NCI-H748 (cell line): ENCODE data around the gene SRCIN1.
A peak's percentile ranks its signal among the peaks of the same experiment; 100 is the strongest.

Experiments
- DNase-seq: peaks from one replicate; lab custom pipeline; 2025; ENCODE audit not compliant: unreplicated experiment; lab: John Stamatoyannopoulos, UW

Gene SRCIN1

DNA sequence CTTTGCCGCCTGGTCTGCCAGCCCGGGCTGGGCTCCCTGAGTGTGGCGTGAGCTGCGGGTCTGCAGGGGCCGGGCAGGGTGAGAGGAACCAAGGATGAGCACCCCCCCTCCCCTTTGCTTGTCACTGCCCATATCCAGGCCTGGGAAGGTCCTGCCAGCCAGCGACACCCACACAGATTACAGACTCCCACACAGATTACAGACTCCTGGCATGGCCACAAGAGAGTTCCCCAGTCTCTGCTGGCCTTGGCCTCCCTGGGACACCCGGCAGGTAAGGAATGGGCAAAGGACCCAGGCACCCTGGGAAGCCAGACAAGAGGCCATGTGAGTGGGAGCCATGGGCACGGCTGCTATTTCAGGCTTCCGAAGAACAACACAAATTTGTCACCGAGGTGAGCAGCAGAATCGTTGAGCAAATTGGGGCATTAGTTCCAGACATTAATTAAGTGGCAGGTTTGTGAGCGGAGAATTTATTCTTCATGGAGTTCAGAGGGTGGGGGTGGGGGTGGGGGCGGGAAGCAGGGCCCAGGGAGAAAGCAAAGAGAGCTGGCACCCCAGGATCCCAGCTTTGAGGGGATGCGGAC lies 41.4 kb downstream of the SRCIN1 start:
- DNase-seq: no peak

DNA sequence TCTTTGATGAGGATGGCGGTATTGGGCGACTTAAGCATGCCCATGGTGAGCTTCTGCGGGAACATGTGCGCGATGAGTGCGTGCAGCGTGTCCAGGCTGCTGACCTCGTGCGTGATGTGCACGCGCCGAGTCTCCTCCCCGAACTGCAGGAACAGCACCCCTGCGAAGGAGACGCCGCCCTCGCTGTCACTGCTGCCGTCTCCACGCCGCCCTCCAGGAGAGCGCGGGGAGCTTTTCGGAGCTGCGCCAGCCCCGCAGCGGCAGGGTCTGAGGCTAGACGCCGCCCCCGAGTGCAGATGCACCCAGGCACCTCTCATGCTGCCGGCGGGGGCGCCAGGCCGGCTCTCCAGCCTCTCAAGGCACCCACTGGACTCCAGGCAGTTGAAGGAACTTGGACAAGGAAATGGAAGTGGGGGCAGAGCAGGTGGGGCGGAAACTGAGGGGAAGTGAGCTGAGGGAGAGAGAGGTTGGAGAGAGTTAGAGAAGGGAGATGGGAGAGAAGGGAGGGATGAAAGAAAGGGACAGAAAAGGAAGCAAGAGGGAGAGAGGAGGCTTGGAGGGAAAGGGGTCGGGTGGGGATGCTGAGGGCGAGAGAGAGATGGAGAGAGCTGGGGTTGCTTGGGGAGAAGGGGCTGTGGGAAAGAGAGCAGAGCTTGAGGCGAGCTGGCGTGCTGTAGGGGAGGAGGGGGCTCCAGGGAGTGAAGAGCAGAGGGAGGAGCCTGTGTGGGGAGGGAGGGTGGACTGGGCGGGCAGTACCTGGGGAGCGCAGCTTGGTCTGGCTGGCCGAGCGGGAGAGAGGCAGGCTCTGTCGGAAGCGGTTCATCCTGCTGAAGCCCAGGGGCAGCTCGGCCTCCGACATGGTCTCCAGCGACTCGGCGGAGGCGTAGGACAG lies 42.1 kb downstream of the SRCIN1 start:
- DNase-seq: no peak

DNA sequence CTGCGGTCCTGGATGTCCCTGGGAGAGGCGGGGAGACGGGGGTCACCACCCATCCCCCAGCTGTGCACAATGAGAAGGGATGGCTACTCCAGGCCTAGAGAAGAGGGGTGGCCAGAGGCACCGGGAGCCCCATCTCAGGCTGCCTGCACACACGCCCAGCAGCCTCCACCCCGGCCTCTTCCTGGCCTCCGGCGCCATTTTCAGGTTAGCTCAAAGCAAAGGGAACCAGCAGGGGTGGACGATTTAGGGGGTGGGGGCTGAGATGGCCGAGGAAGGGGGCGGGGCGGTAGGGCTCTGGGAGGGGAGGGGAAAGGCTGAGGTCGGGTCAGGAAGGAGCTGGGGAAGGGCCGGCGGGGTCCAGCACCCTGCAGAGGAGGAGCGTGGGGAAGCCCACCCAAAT lies 42.8 kb downstream of the SRCIN1 start:
- DNase-seq: no peak

DNA sequence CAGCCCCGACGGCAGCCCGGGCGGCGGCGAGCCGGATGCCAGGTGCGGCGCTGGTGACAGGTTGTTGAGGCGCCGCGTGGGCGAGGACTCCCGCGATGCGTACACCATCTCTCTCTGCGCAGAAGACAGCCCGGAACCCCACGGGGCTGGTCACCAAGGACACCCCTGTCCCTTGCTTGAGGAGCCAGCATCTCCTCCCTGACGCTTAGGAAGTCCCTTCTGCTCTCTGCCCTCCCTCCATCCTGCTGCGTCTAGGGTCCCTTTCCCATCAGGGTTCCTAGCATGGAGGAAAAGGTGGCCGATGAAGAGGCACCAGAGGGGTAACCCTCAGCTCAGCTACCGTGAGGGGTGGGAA lies 43.6 kb downstream of the SRCIN1 start:
- no peak for DNase-seq

DNA sequence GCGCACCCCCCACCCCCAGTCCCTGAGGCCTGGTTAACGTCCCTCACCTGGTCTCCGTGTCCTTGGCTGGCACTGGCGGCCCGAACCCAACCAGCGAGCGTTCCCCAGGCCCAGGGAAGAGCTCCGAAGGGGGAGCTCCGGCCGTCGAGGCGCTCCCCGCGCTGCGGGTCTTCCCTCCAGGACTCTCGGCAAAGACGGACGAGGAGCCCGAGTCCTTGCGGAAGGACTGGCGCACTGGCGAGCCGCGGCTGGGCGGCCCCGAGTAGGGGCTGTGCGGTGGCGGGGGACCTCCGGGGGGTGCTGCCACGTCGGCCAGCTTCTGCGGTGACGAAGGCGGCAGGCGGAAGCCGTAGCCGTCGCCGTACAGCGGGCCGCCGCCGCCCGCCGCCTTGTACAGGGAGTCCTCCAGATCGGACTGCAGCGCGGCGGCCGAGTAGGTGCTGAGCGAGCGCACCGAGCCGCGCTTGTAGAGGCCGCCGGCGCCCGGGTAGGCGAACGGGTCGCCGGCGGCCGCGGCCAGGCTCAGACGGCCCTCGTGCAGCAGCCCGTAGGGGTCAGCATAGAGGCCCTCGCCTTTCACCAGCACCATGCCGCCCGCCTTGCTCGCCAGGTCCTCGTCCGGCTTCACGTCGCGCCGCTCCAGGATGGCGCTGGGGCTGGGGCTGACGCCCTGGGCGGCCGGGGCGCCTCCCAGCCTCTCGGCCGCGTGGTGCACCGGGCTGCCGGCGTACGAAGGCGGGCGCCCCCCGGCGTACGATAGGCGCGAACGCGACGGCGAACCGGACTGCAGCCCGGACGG lies 44.1 kb downstream of the SRCIN1 start:
- DNase-seq: no peak

DNA sequence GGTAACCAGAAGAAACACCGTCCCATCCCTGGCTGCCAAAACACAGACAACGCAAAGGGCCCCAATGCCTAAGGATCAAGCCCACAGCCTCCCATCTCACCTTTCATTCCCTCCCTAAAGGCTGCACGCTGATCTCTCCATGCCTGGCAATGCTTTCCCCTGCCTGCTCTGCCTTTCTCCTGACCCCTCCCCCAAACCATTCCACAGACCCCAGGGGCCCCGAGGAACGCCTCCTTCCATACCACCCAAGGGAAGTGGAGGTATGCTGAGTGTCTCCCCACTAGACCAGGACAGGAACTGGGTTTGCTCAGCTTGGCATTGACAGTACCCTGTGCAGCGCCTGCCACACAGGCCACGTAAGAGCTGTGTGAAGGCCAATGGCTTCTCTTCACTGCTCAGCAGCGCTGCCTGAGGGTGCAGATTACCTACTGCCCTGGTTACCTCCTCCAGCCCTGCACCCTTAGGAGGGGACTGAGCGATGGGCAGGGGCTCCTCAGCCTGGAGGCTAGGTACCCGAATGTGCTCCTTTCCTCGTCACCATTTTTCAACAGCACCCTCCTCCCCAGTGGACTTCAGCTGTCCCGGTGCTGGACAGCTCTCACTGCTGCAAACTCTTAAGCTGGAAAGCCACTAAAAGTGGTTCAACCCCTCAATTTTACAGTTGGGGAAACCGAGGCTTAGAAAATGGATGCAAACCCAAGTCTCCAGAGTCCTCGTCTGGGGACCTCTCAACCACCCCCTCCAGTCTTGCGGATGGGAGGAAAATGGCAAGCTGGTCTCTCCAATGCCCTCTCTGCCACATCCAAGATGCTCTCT lies 45.0 kb downstream of the SRCIN1 start:
- DNase-seq: no peak

DNA sequence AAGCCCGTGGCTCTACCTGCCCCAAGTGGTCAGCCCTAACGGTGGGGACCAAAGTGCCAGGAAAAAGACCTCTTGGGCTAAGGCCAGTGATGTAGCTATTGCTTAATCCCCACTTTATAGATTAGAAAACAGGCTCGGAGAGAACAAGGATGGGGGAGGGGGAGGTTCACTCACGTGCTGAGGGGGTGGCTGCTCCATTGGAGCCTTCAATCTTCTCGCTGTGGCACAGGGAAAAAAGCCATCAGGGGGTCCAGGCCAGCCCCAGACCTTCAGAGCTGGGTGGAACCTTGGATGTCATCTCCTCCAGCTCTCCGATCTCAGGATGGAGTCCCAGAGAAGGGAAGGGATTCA lies 45.9 kb downstream of the SRCIN1 start:
- no peak for DNase-seq

DNA sequence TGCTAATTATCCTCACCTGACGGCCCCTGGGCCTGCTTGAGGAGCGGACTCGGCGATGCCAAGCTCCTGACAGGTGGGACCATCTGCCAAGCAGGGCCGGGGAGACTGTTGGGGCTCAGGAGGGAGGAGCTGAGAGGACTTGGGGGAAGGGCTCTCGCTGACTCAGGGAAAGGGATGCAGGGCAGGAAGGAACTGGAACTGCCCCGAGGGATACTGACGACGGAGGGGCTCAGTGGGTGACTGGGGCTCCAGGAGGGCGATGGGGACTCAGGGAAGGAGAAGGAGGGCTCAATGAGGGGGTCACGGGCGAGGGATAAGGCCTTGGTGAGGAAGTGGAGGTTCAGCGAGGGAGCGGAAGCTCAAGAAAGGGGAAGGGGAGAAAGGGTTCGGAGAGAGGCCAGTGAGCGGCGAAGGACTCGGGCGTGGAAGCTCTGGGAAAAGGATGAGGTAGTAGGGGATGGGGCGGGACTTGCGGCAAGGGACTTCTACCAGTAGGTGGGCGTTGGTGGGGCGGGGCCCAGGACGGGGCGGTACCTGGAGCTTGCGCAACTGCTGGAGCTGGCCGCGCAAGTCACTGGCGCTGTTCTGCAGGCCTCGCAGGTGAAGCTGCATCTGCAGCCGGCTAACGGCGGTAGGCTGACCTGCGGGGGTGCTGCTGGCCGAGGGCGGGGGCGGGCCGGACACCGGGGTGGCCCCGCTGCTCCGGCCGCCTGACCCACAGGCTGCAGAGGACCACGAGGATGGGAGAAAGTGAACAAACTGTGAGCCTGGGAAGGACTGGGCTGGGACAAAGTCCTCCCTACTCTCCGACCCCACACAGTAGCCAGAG lies 46.5 kb downstream of the SRCIN1 start:
- peak; percentile 98 for DNase-seq

DNA sequence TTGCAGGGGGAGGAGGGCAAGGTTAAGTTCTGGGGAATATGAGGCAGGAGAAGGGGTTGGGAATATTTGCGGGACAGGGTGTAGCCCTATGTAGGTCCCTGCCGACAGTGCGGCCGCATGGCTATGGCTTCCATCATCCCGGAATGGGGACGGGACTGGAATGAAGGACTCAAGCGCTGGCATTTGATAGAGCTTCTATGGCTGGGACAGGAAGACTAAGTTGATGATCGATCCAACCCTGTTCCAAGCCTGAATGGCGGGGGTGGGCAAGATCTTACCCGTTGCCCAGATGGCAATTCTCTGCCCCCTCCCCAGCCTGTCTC lies 47.1 kb downstream of the SRCIN1 start:
- peak; percentile 67 for DNase-seq

DNA sequence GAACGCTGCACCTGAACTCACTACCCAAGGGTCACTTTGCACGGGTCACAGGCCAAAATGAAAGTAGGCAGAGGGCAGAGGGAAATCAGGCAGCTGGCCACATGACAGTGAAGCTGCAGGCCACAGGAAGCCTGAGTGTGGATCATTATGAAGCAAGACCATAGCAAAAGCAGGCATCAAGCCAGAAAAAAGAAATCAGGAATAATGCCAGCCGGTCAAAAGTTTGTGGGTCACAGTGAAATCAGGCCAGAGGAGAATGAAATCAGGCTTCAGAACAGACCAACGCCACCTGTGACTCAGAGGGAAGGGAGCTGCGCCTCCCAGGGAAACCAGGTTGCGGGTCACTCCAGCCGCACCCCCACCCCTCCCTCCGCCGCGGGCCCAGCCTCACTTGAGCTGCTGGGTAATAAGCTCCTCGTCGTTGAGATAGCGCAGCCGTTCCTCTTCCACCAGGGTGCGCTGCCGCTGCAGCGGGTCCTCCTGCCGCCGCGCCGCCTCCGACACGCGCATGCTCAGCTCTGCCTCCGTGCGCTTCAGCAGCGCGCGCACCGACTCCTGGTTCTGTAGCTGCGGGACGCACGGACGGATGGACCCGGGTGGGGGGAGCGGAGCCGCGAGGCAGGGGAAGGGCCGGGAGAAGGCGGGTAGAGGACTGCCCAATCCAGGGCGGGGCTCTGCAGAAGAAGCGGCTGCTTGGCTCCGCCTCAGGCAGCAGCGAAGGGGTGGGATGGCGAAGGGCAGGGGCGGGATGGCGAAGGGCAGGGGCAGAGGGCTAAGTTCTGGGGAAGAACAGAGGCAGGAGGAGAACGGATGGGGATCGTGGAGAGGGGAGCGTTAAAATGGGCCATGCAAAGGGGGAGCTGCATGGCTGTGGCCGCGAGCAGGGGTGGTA lies 47.7 kb downstream of the SRCIN1 start:
- peak; percentile 97 for DNase-seq

DNA sequence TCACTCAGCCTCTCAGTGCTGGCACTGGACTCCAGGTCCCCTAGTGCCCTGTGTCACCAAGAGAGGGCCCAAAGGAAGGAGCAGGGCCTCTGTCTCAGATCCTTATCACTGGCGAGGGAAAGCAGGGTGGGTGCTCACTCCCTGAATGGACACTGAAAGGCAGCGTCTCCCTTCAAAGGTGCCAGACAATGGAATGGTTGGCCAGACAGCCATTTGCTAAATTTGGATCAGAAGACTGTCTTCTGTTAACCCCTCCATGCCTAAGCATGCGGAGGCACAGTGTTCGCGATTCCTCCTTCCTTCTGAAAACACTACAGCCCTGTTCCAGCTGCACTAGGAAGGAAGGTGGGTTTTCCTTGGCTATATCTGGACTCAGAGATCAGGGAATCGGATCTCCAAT lies 48.4 kb downstream of the SRCIN1 start:
- no peak for DNase-seq

DNA sequence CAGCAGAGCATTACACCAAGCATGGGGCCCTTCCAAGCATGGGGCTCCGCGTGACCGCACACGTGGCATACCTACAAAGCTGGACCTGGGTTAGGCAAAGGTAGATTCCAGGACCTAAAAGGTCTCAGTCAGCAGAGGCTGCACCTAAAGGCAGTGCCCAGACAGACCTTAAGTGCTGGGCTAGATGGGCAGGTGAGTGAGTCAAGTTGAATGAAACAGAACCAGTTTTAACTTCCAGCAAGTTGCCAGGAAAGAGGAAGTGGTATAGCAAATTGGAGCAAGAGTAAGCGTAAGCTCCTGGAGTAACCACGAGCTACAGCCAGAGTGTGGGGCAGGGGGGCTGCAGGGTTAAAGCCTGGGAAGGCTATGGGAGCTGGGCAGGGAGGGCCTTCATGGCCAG lies 49.5 kb downstream of the SRCIN1 start:
- DNase-seq: no peak

DNA sequence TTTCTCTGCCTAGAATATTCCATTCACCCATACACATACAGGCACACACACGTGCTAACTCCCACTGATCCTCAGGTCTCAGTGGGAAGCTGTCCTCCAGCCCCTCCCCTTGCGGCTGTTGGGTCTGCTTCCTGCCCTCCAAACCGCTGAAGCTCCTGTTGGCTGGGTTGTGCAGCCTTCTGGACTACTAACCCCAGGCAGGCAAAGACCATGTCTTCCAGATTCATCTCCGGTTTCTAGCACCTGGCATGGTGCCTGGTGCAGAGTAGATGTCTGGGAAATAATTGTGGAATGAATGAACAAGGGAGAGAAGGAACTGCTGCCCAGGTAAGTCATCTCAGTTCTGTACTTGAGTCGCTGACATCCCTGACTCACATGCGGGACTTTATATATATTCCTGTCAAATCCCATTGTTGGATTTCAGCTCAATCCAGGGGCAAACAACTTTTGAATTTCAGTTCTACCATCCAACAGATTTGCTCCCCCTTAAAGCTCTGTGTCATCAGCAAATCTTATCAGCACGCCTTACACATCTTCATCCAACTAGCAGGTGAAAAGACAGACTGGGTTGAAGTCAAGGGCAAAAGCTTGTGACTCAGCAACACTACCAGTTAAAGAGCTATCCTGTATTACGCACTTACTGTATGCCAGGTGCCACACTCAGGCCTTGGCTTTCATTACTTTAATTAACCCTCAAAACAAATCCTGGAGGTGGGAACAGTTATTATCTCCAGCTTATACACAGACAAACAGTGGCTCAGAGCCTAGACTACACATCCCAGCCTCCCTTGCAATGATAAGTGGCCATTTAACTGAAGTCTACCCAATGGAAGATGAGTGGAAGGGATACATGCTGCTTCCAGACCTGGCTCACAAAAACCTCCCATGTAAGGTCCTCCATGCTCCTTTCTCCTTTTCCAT lies 51.1 kb downstream of the SRCIN1 start:
- DNase-seq: peak; percentile 48

DNA sequence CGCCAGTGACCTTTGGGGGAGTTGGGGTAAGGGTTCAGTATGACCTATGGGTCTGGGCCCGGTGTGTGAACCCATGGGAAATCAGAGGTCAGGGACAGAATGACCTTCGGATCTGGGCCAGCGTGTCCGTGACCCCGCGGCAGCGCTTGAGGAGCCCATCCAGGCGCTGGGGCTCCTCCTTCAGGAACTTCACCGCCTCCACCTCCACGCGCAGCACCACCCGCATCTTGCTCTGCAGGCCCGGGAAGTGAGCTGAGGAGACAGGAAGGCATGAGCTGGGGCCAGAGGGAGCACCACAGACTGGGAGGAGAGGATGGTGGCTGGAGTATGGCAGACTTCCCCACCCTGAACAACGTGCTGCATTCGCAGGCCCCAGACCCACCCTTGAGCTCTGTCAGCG lies 53.4 kb downstream of the SRCIN1 start:
- no peak for DNase-seq

DNA sequence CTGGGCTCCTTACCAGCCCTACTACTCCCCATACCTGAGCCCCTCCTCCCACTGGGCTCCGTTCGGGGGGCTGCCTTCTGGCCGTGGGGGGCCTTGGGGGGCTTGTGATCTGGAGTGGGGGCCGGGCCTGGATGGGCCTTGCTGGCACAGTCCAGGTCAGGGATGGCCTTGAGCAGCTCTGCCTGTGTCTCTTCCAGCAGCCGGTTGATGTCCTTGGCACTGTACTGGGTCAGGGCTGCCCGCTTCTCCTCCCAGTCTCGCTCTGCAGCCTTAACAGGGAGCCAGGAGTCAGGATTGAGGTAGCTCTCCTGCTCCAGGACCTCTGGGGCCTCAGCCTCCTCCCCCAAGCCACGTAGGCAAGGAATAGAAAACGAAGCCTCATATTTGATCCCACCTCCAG lies 54.6 kb downstream of the SRCIN1 start:
- no peak for DNase-seq

DNA sequence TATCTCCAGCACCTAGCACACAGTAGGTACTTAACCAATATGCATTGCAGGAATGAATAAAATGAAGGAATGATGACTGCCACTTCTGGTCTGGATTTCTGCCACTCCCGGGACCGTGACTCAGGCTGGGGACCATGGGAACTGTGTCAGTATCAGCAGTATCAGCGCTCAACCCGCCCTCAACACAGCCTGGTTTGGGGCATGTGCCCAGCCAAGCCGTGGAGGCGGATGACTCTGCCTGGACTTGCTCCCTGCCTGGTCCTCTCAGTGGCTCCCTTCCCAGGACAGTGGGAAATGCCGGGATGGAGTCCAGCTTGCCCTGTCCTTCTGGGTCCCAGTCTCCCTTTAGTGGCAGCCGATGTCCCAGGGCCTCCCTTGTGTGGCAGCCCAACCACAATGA lies 55.1 kb downstream of the SRCIN1 start:
- DNase-seq: no peak

DNA sequence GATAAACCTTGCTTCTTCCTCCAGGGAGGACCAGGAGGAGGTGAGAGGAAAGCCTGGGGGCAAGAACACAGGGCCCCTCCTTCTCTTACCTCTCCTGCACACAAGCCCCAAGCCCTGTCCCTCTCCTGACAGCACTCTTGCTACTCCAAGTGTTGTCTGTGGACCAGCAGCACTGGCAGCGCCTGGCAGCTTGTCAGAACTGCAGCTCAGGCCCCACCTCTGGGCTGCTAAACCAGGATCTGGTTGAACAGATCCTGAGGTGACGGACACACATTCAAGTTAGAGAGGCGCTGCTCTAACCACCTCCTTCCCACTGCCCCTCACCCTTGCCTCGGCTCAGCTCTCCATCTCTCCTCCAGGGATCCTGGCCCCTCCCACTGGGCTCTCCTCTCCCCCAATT lies 56.5 kb downstream of the SRCIN1 start:
- no peak for DNase-seq

DNA sequence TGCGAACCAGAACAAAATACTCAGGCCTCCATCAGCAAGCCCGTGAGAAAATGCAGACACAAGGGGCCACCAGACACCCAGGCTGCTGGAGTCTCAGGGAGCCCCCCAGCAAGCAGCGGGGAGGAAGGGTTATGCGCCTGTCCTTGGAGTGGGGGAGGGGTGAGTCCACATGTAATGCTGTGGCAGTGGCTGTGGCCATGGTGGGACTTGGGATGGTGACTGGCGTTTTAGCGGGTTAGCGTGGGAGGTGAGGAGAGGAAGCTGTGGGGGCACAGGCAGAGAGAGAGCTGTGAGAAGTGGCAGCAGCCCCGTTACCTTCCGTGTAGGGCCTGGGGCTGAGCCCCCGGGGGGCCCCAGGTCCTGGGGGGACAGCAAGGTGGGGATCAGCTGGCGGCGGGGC lies 58.3 kb downstream of the SRCIN1 start:
- DNase-seq: no peak

DNA sequence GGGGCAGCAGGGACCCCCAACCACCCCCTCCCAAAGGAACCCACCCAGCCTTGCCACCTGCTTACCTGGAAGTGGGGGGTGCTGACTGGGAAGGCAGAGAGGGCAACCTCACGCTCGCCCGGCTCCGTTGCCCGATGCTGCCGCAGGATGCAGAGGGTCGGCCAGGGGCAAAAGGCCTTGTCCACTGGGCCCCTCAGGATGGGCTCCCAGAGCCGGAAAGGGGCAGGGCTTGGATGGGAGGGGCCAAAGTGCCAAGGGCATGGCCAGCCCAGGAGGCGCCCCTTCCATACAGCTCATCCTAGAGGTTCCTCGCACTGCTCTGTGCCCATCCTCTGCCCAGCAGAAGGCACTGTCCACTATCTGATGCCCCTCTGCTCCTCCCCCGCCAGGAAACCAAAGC lies 59.4 kb downstream of the SRCIN1 start:
- no peak for DNase-seq
